Activated CD8-positive, alpha-beta memory T cell treated with anti-CD3 and anti-CD28 coated beads, Interleukin-2, amount 50 U/mL, for 24 hours (primary cell): ENCODE measurements around the gene IL6ST.

Experiments
- DNase-seq: peaks from one replicate; pipeline ENCODE4 v3.0.0-alpha.2; 2020; ENCODE audit errors: extremely low read depth

IL6ST gene

GRCh38 chr5:55920784-55921183 lies 74.0 kb downstream of the IL6ST start:
- DNase-seq: no peak

GRCh38 chr5:55919625-55920024 lies 75.1 kb downstream of the IL6ST start:
- no peak for DNase-seq

GRCh38 chr5:55918087-55919035 lies 76.4 kb downstream of the IL6ST start:
- no peak for DNase-seq

- DNase-seq: no peak
Measured at GRCh38 chr5:55917402-55918086, 77.2 kb downstream of the IL6ST start.

GRCh38 chr5:55916986-55917385 lies 77.8 kb downstream of the IL6ST start:
- DNase-seq: no peak

GRCh38 chr5:55915783-55916182 lies 79.0 kb downstream of the IL6ST start:
- DNase-seq: no peak

- no peak for DNase-seq
Measured at GRCh38 chr5:55914971-55915370, 79.8 kb downstream of the IL6ST start.

GRCh38 chr5:55913466-55914413 lies 81.0 kb downstream of the IL6ST start:
- DNase-seq: no peak

- DNase-seq: no peak
Measured at GRCh38 chr5:55911784-55912653, 82.7 kb downstream of the IL6ST start.

- no peak for DNase-seq
Measured at GRCh38 chr5:55908804-55909203, 86.0 kb downstream of the IL6ST start.

GRCh38 chr5:55907927-55908326 lies 86.8 kb downstream of the IL6ST start:
- no peak for DNase-seq

- no peak for DNase-seq
Measured at GRCh38 chr5:55905251-55905650, 89.5 kb downstream of the IL6ST start.

GRCh38 chr5:55904152-55904551 lies 90.6 kb downstream of the IL6ST start:
- DNase-seq: no peak

GRCh38 chr5:55903121-55903701 lies 91.6 kb downstream of the IL6ST start:
- DNase-seq: peak; percentile 54

GRCh38 chr5:55902696-55903095 lies 92.1 kb downstream of the IL6ST start:
- no peak for DNase-seq

- DNase-seq: no peak
Measured at GRCh38 chr5:55900776-55901175, 94.0 kb downstream of the IL6ST start.

GRCh38 chr5:55900068-55900467 lies 94.7 kb downstream of the IL6ST start:
- no peak for DNase-seq

GRCh38 chr5:55899344-55899743 lies 95.4 kb downstream of the IL6ST start:
- no peak for DNase-seq

GRCh38 chr5:55897905-55898304 lies 96.9 kb downstream of the IL6ST start:
- DNase-seq: no peak

- no peak for DNase-seq
Measured at GRCh38 chr5:55897206-55897894, 97.4 kb downstream of the IL6ST start.
